Stomach (tissue), 9 donors: ENCODE data around the gene FOLR3. TPM values are rescaled to one million over a fixed set of nuclear protein-coding genes. Genes with fewer than 3 reads are reported as not detected.

Source experiments
- DNase-seq, 2 donors: peaks; one replicate each; pipeline versions ENCODE4 v3.0.0 to v3.0.0-alpha.2; 2013 to 2019
- H3K27ac ChIP-seq, 5 donors: fragments of 200-600 bp in 4 of 5; sonication (generic) in 4 of 5; one replicate each; pipeline ENCODE4 v1.5.1; 2013 to 2019; ENCODE audit warnings: mild to moderate bottlenecking in 1 of 5, moderate library complexity in 1 of 5
- H3K27me3 ChIP-seq, 3 donors: fragments of 200-600 bp; sonication (generic); one replicate each; pipeline ENCODE4 v1.5.1; 2017 to 2019; ENCODE audit warnings: mixed run types in 1 of 3
- H3K36me3 ChIP-seq, 4 donors: fragments of 200-600 bp; sonication (generic); 1 replicate in 3 of 4; 2 replicates in 1 of 4; pipeline ENCODE4 v1.5.1; 2016 to 2019
- H3K4me1 ChIP-seq, 4 donors: fragments of 200-600 bp; sonication (generic); one replicate each; pipeline ENCODE4 v1.5.1; 2016 to 2019
- H3K4me3 ChIP-seq, 4 donors: fragments of 200-600 bp; sonication (generic) in 3 of 4; one replicate each; pipeline ENCODE4 v1.5.1; 2016 to 2019; ENCODE audit warnings: mild to moderate bottlenecking in 1 of 4
- H3K9me3 ChIP-seq, 4 donors: fragments of 200-600 bp; sonication (generic); one replicate each; pipeline ENCODE4 v1.5.1; 2016 to 2019
- EP300 ChIP-seq: sonication (generic); formaldehyde crosslinking; IDR thresholded peaks from one replicate; pipeline ENCODE4 v1.6.1; 2017; ENCODE audit warnings: antibody characterized with exemption
- POLR2A ChIP-seq, 4 donors: fragments of 450-650 bp; IDR thresholded peaks; one replicate each; pipeline ENCODE4 v1.6.1; 2016; ENCODE audit warnings: antibody characterized with exemption in 4 of 4, control low read depth in 2 of 4, mild to moderate bottlenecking in 1 of 4, moderate library complexity in 1 of 4
- POLR2AphosphoS5 ChIP-seq, 3 donors: sonication (generic); formaldehyde crosslinking; IDR thresholded peaks; one replicate each; pipeline ENCODE4 v1.6.1; 2016; ENCODE audit warnings: antibody characterized with exemption in 3 of 3
- WGBS, 5 donors: extraction: QIAGEN DNeasy Blood & Tissue Kit in 3 of 5; methylation state at CpG; one replicate each; pipeline versions ENCODE4 v1.1.5 to v1.1.7; 2013 to 2018; 5-methylcytosine and 5-hydroxymethylcytosine counted together
- intact Hi-C: fragments of 100-400 bp; cut with DNase I; formaldehyde crosslinking; loops from one replicate; pipeline ENCODE4 v1.15.1; 2023; ENCODE audit warnings: low total_unique reads
- polyA plus RNA-seq, 3 donors: library from polyadenylated mRNA; stranded (reverse); fragments of 200-250 nt; gene quantifications; one replicate each; pipeline ENCODE4 v1.2.3, GENCODE V29; 2013
- total RNA-seq, 5 donors: library from RNA; depleted of rRNA; stranded (reverse); fragments of >200 nt; gene quantifications; one replicate each; pipeline versions ENCODE4 v1.1.0 to v1.2.3, GENCODE V29; 2014 to 2016
- TF ChIP-seq, protein P1 (sequence below), 7 experiments: fragments of 450-650 bp in 4 of 7; fragments of 200-600 bp in 3 of 7; sonication (generic) in 3 of 7; IDR thresholded peaks; one replicate each; pipeline ENCODE4 v1.5.1; 2016 to 2019; ENCODE audit warnings: antibody characterized with exemption in 7 of 7, control low read depth in 2 of 7, mild to moderate bottlenecking in 1 of 7
- donor health status: healthy with polysubstance abuse.
- donor health status: Bipolar disorder and iron deficiency.
- donor health status: healthy.

The FOLR3 gene
- total and polyA plus RNA-seq, 8 donors = 0.15 to 36.8 (median 0.62) TPM; not detected in 5

DNA sequence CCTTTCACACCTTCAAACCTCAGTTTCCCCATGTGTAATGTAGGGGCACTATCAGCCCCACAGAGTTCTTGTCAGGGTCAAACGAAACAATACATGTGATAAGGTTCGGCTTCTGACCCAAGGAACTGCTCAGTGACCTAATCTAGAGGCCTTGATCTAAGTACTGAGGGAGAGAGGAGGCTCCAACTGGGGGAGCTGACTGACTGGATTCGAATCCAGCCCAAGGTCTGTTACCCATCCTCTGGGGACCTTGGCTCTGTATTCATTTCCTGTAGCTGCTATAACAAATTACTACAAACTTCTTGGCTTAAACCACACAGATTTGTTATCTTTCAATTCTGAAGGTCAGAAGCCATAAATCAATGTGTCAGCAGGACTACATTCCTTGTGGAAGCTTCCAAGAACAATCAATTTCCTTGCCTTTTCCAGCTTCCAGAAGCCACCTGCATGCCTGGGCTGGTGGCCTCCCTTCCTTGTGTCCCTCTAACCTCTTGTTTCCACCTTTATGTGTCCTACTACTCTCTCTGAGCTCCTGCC is 12.3 kb upstream of the FOLR3 start:
- Histone ChIP-seq H3K36me3 (no peaks in the 10 kb centered on the region), H3K4me1 (no peaks in the 10 kb centered on the region), H3K27me3 (peaks cover 0 to 7% (median 0%) of the 10 kb centered on the region in 3 donors), H3K4me3 (no peak overlapping the region), H3K27ac (no peak overlapping the region), H3K9me3 (no peaks in the 10 kb centered on the region)
- WGBS, 5 donors = 53 to 61% (median 58%) methylated on average over 3 of the region's 3 CpGs
- intact Hi-C loops = no loop called here
- no peak for DNase-seq
- TF ChIP-seq EP300 (no peak), POLR2AphosphoS5 (IDR thresholded peaks at IDR 0.05) (no peak)

DNA sequence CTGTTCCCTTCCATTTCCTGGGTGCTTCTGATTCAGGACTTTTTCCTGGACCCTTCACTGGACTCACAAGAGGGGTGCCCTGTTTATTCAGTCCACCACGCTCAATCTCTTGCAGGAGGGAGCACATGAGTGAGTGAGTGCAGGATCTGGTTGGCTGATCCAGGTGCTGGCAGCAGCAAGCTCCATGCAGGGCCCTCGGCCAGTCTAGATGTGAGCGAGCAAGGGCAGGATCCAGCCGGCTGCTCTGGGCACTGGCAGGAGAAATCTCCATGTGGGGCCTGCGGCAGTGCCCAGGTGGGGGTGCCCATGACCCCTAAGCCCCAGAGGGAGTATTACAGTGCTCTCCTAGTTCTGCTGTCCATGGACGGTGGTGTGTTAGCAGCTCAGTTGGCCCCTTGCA is 11.5 kb upstream of the FOLR3 start:
- 90 to 98% (median 94%) methylated on average over 6 of the region's 6 CpGs for WGBS, 5 donors
- H3K27ac ChIP-seq = no peak overlapping the region
- no peak overlapping the region for H3K4me3 ChIP-seq
- DNase-seq = no peak
- no peaks in the 10 kb centered on the region for H3K27me3 ChIP-seq
- no peaks in the 10 kb centered on the region for H3K4me1 ChIP-seq
- H3K36me3 ChIP-seq = no peaks in the 10 kb centered on the region
- TF ChIP-seq POLR2A (IDR thresholded peaks at IDR 0.05) (no peak), POLR2AphosphoS5 (IDR thresholded peaks at IDR 0.05) (no peak)
- intact Hi-C loops = no loop called here
- H3K9me3 ChIP-seq = no peaks in the 10 kb centered on the region

DNA sequence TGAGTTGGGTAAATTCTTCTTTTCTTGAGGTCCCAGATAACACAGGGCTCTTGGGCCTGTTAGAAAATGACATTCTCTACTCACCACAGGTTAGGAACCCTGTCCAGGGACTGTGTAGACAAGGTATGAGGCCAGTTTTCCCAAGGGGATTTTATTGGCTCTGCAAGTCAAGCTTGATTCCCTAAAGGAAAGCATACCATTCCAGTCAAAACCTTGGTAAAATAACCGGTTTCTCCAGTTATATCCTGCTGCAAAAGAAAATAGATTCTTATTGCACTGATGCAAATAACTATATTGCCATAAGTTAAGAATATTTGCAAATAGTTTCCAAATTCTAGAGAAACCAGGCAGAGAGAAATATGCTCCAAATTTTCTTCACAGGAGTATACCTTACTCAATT is 9.6 kb upstream of the FOLR3 start:
- Histone ChIP-seq H3K4me3 (no peak overlapping the region), H3K9me3 (no peaks in the 10 kb centered on the region), H3K36me3 (no peaks in the 10 kb centered on the region), H3K27ac (no peak overlapping the region), H3K27me3 (no peaks in the 10 kb centered on the region), H3K4me1 (no peaks in the 10 kb centered on the region)
- WGBS, 5 donors = 51 to 70% (median 54%) methylated on average over 1 of the region's 1 CpG
- DNase-seq = no peak
- no peak for TF ChIP-seq POLR2AphosphoS5 (IDR thresholded peaks at IDR 0.05)
- no peak for TF ChIP-seq POLR2A (IDR thresholded peaks at IDR 0.05)
- intact Hi-C loops = no loop called here

DNA sequence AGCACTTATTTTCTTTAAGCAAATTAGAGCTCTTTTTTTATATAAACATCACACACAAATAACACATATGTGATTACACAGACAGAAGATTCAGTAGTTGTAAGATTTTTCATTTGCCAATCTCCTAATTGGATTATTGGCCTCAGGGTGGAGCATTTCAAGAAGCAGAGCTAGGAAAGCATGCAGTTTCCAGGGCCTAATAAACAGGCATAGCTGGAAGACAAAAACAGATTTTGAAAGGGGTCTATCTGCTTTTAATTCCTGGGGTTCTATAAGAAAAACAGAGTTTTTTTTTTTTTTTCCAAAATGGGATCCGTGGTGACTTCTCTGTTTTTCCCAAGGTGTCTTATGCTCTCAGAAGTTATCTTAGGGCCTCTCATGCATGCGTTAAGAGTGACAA is 7.6 kb upstream of the FOLR3 start:
- no peak for DNase-seq
- 49 to 74% (median 62%) methylated on average over 2 of the region's 2 CpGs for WGBS, 5 donors
- no peak for TF ChIP-seq POLR2A (IDR thresholded peaks at IDR 0.05)
- Histone ChIP-seq H3K4me3 (no peak overlapping the region), H3K27ac (no peak overlapping the region), H3K4me1 (no peaks in the 10 kb centered on the region), H3K36me3 (no peaks in the 10 kb centered on the region), H3K9me3 (no peaks in the 10 kb centered on the region), H3K27me3 (no peaks in the 10 kb centered on the region)
- intact Hi-C loops = no loop called here

DNA sequence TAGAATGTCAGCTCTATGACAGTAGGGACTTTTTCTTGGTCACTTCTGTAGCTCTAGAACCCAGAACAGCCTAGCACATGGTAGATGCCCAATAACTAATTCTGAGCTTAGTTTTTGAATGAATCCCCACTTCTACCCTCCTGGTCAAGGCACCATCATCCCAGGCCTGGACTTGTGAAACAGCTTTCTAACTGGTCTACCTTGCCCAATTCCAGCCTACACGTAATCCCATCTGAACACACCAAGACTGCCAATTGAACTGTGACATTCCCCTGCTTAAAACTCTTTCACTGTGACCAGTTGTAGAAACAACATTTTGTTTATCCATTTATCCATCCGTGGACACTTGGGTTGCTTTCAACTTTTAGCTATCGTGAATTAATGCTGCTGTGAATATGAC is 6.1 kb upstream of the FOLR3 start:
- TF ChIP-seq EP300 (no peak), POLR2A (IDR thresholded peaks at IDR 0.05) (no peak), POLR2AphosphoS5 (IDR thresholded peaks at IDR 0.05) (no peak)
- TF ChIP-seq, protein P1, sequence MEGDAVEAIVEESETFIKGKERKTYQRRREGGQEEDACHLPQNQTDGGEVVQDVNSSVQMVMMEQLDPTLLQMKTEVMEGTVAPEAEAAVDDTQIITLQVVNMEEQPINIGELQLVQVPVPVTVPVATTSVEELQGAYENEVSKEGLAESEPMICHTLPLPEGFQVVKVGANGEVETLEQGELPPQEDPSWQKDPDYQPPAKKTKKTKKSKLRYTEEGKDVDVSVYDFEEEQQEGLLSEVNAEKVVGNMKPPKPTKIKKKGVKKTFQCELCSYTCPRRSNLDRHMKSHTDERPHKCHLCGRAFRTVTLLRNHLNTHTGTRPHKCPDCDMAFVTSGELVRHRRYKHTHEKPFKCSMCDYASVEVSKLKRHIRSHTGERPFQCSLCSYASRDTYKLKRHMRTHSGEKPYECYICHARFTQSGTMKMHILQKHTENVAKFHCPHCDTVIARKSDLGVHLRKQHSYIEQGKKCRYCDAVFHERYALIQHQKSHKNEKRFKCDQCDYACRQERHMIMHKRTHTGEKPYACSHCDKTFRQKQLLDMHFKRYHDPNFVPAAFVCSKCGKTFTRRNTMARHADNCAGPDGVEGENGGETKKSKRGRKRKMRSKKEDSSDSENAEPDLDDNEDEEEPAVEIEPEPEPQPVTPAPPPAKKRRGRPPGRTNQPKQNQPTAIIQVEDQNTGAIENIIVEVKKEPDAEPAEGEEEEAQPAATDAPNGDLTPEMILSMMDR (IDR thresholded peaks at IDR 0.05) = no peak
- H3K36me3 ChIP-seq = no peaks in the 10 kb centered on the region
- no peaks in the 10 kb centered on the region for H3K9me3 ChIP-seq
- intact Hi-C loops = no loop called here
- no peak overlapping the region for H3K27ac ChIP-seq
- H3K4me1 ChIP-seq = no peaks in the 10 kb centered on the region
- DNase-seq = no peak
- H3K27me3 ChIP-seq = no peaks in the 10 kb centered on the region
- 85 to 88% (median 85%) methylated on average over 3 of the region's 3 CpGs for WGBS, 5 donors
- no peak overlapping the region for H3K4me3 ChIP-seq

DNA sequence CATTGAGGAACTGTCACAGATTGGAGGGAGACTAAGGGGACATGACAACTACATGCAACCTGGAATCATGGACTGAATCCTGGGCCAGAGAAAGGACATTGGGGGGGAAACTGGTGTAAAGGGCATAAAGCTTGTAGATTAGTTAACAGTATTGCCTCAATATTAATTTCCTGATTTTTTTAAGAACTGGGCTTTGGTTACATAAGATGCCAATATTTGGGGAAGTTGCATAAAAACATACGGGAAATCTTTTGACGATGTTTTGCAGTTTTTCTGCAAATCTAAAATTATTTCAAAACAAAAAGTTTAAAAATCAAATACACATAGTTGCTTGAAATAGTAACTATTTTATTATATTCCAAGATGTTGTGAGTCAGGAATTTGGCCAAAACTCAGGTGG is 2.9 kb upstream of the FOLR3 start:
- TF ChIP-seq POLR2A (IDR thresholded peaks at IDR 0.05) (no peak), EP300 (no peak), POLR2AphosphoS5 (IDR thresholded peaks at IDR 0.05) (no peak)
- TF ChIP-seq, protein P1 (IDR thresholded peaks at IDR 0.05) = no peak
- Histone ChIP-seq H3K4me3 (no peak overlapping the region), H3K36me3 (no peaks in the 10 kb centered on the region), H3K27me3 (peaks cover 0 to 8% (median 0%) of the 10 kb centered on the region in 3 donors), H3K4me1 (no peaks in the 10 kb centered on the region), H3K27ac (peak overlapping the region in 2 of 5 donors; percentile 9 to 57), H3K9me3 (no peaks in the 10 kb centered on the region)
- intact Hi-C loops = no loop called here
- 76 to 86% (median 78%) methylated on average over 2 of the region's 2 CpGs for WGBS, 5 donors
- no peak for DNase-seq
